IMR-90 (cell line): ENCODE measurements around the gene OR2AK2. TPM values are rescaled to one million over a fixed set of nuclear protein-coding genes. Genes with fewer than 3 reads are reported as not detected.
A peak's percentile ranks its signal among the peaks of the same experiment; 100 is the strongest.

Source experiments
- ATAC-seq: fragments of 200-7000 bp; cut with Tn5 transposase; 2 replicates; pipeline ENCODE4 v1.9.1; 2020; ENCODE audit warnings: low read depth, mild to moderate bottlenecking, moderate library complexity
- BruUV-seq: library from RNA; stranded (reverse); fragments of 400-500 nt; replicated peaks from 2 replicates; lab custom pipeline; 2021; lab: Mats Ljungman, UMichigan
- CTCF ChIA-PET: fragments of 300-600 bp; formaldehyde crosslinking; extraction: SDS; loops from one replicate; lab custom pipeline; 2021; ENCODE audit warnings: antibody characterized with exemption; lab: Yijun Ruan, JAX
- POLR2A ChIA-PET: fragments of 300-600 bp; sonication (Branson Sonifier 250); formaldehyde crosslinking; loops from one replicate; lab custom pipeline; 2022; ENCODE audit warnings: antibody characterized with exemption; ENCODE audit not compliant: unreplicated experiment; lab: Charles Lee
- DNase-seq: peaks from one replicate; pipeline ENCODE4 v3.0.0; 2013
- H2AFZ ChIP-seq: replicated peaks from 2 replicates; pipeline ENCODE3; 2013; ENCODE audit warnings: low read length, mild to moderate bottlenecking; ENCODE audit not compliant: poor library complexity
- H2AK5ac ChIP-seq: 2 replicates; pipeline ENCODE4 v1.6.1; 2013; ENCODE audit warnings: low read depth, low read length, inconsistent platforms
- H2AK9ac ChIP-seq: replicated peaks from 2 replicates; pipeline ENCODE3; 2013; ENCODE audit warnings: mild to moderate bottlenecking, low read depth, low read length, moderate library complexity; ENCODE audit not compliant: poor library complexity
- H2BK120ac ChIP-seq: 2 replicates; pipeline ENCODE4 v1.6.1; 2013; ENCODE audit warnings: low read depth, low read length, inconsistent platforms
- H2BK15ac ChIP-seq: 3 replicates; pipeline ENCODE4 v1.6.1; 2013; ENCODE audit warnings: low read depth, low read length, inconsistent platforms
- H2BK20ac ChIP-seq: 2 replicates; pipeline ENCODE4 v1.6.1; 2013; ENCODE audit warnings: low read depth, mild to moderate bottlenecking, inconsistent platforms, low read length, moderate library complexity
- H2BK5ac ChIP-seq: 2 replicates; pipeline ENCODE4 v1.6.1; 2013; ENCODE audit warnings: mild to moderate bottlenecking, low read depth, low read length, inconsistent platforms; ENCODE audit not compliant: poor library complexity, severe bottlenecking
- H3K14ac ChIP-seq: replicated peaks from 2 replicates; pipeline ENCODE4 v1.6.1; 2013; ENCODE audit warnings: low read depth, low read length, inconsistent platforms
- H3K18ac ChIP-seq: 2 replicates; pipeline ENCODE4 v1.6.1; 2013; ENCODE audit warnings: low read depth, low read length, control low read depth
- H3K23ac ChIP-seq: 2 replicates; pipeline ENCODE4 v1.6.1; 2013; ENCODE audit warnings: low read depth, low read length, inconsistent platforms
- H3K27ac ChIP-seq: 2 replicates; pipeline ENCODE4 v1.5.1; 2013; ENCODE audit warnings: mild to moderate bottlenecking, control low read depth, low read length; ENCODE audit not compliant: insufficient read depth
- H3K27me3 ChIP-seq: 2 replicates; pipeline ENCODE4 v1.6.1; 2013; ENCODE audit warnings: low read length; ENCODE audit not compliant: control insufficient read depth, insufficient read depth
- H3K36me3 ChIP-seq: 2 replicates; pipeline ENCODE4 v1.6.1; 2013; ENCODE audit warnings: low read length, mixed read lengths; ENCODE audit not compliant: control insufficient read depth, insufficient read depth
- H3K4ac ChIP-seq: 2 replicates; pipeline ENCODE4 v1.6.1; 2013; ENCODE audit warnings: low read depth, low read length, inconsistent platforms
- H3K4me1 ChIP-seq: 2 replicates; pipeline ENCODE4 v1.6.1; 2013; ENCODE audit warnings: low read length, mixed read lengths; ENCODE audit not compliant: control insufficient read depth, insufficient read depth
- H3K4me2 ChIP-seq: 2 replicates; pipeline ENCODE4 v1.6.1; 2013; ENCODE audit warnings: low read depth, mild to moderate bottlenecking, control low read depth, low read length, moderate library complexity
- H3K4me3 ChIP-seq: 2 replicates; pipeline ENCODE4 v1.5.1; 2013; ENCODE audit warnings: low read depth, mild to moderate bottlenecking, control low read depth, low read length, moderate library complexity; ENCODE audit not compliant: insufficient read depth
- H3K56ac ChIP-seq: 2 replicates; pipeline ENCODE4 v1.6.1; 2013; ENCODE audit warnings: low read length, inconsistent platforms; ENCODE audit not compliant: insufficient read depth; ENCODE audit errors: extremely low read depth
- H3K79me1 ChIP-seq, 2 experiments: 2 replicates each; pipeline ENCODE4 v1.6.1; 2013; ENCODE audit warnings: low read length in 2 of 2, inconsistent platforms in 1 of 2, low read depth in 1 of 2
- H3K9ac ChIP-seq: 2 replicates; pipeline ENCODE4 v1.6.1; 2013; ENCODE audit warnings: low read depth, low read length, control low read depth
- H3K9me1 ChIP-seq: 2 replicates; pipeline ENCODE4 v1.6.1; 2013; ENCODE audit warnings: low read length, inconsistent platforms; ENCODE audit not compliant: insufficient read depth
- H3K9me3 ChIP-seq: 2 replicates; pipeline ENCODE4 v1.6.1; 2013; ENCODE audit warnings: low read length; ENCODE audit not compliant: control insufficient read depth, insufficient read depth
- H4K20me1 ChIP-seq: 2 replicates; pipeline ENCODE4 v1.6.1; 2013; ENCODE audit warnings: low read length, inconsistent platforms; ENCODE audit not compliant: insufficient read depth
- H4K5ac ChIP-seq: 2 replicates; pipeline ENCODE4 v1.6.1; 2013; ENCODE audit warnings: mild to moderate bottlenecking, low read depth, low read length, control low read depth
- H4K8ac ChIP-seq, 2 experiments: 2 replicates each; pipeline ENCODE4 v1.6.1; 2013; ENCODE audit warnings: low read depth in 2 of 2, low read length in 2 of 2, control low read depth in 1 of 2, inconsistent platforms in 1 of 2
- H4K91ac ChIP-seq: 2 replicates; pipeline ENCODE4 v1.6.1; 2013; ENCODE audit warnings: low read depth, low read length, inconsistent platforms; ENCODE audit not compliant: insufficient read depth
- MAFK ChIP-seq: IDR thresholded peaks from 2 replicates; pipeline ENCODE4 v1.6.1; 2012; ENCODE audit warnings: low read depth, low read length, improper control_type of control experiment
- MAZ ChIP-seq: IDR thresholded peaks from 2 replicates; pipeline ENCODE4 v1.6.1; 2012; ENCODE audit warnings: low read depth, mild to moderate bottlenecking, low read length, improper control_type of control experiment, moderate library complexity, borderline replicate concordance
- WGBS, 2 experiments: methylation state at CpG; one replicate each; pipeline versions ENCODE4 v1.1.5 to v1.1.7; 2013; ENCODE audit warnings: missing lambda C conversion rate in 2 of 2; ENCODE audit not compliant: insufficient read length in 1 of 2; ENCODE audit errors: extremely low coverage in 2 of 2; 5-methylcytosine and 5-hydroxymethylcytosine counted together
- dilution Hi-C: fragments of 300-500 bp; cut with HindIII; formaldehyde crosslinking; loops from one replicate; pipeline ENCODE4 v1.14.3; 2018; ENCODE audit warnings: low sequenced_read_pairs; ENCODE audit not compliant: unreplicated experiment
- in situ Hi-C: fragments of 300-500 bp; cut with MboI; formaldehyde crosslinking; loops from 3 replicates; pipeline ENCODE4 v1.14.3; 2019; ENCODE audit warnings: low sequenced_read_pairs, inconsistent platforms, mixed read lengths
- intact Hi-C: fragments of 100-400 bp; cut with micrococcal nuclease; formaldehyde crosslinking; loops from 2 replicates; pipeline ENCODE4 v1.10.0; 2022
- polyA plus RNA-seq, 3 experiments: library from polyadenylated mRNA; depleted of rRNA; stranded (reverse); fragments of >200 nt; gene quantifications; 2 replicates each; pipeline ENCODE4 v1.2.3, GENCODE V29; 2012; ENCODE audit warnings: low replicate concordance in 1 of 3
- total RNA-seq: library from RNA; depleted of rRNA; stranded (reverse); fragments of >200 nt; gene quantifications from 2 replicates; pipeline ENCODE4 v1.2.3, GENCODE V29; 2012

OR2AK2 gene
- total and polyA plus RNA-seq, 2 of the 4 experiments (the other 2 are of a cell fraction) = not detected

DNA sequence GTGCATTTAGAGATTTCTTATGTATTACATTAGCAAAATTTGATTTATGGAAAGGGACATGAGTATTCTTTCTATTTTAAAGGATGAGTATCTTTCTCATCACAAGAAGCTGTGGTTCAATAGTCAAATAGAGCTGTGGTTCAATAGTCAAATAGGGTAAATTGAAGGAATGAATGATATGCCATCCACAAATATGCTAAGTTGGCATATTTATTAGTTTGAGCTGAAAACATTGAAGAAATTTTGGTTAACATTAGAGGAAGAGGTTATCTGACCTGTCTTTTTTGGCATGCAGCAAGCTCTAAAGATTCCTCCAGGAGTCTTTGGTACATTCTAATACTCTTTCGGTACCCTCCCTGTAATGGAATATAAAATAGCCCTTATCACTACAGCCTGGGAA, 11.6 kb upstream of the OR2AK2 start:
- no peak overlapping the region for H4K8ac ChIP-seq
- no peak overlapping the region for H3K56ac ChIP-seq
- TF ChIP-seq MAFK (peak; percentile 87), MAZ (no peak)
- no peak overlapping the region for H3K4me2 ChIP-seq
- H3K4me3 ChIP-seq = no peak overlapping the region
- no peak overlapping the region for H3K23ac ChIP-seq
- H2BK120ac ChIP-seq = no peak overlapping the region
- no peak overlapping the region for H3K14ac ChIP-seq
- H2AFZ ChIP-seq = no peak overlapping the region
- H3K79me1 ChIP-seq = no peaks in the 10 kb centered on the region
- no peaks in the 10 kb centered on the region for H3K4me1 ChIP-seq
- ATAC-seq (no peak), DNase-seq (no peak)
- intact Hi-C loops = no loop called here
- no peak overlapping the region for H3K18ac ChIP-seq
- no peak overlapping the region for H3K4ac ChIP-seq
- no peaks in the 10 kb centered on the region for H3K9me1 ChIP-seq
- no TSS peak for BruUV-seq
- no peak overlapping the region for H4K5ac ChIP-seq
- H3K27me3 ChIP-seq = no peaks in the 10 kb centered on the region
- no CpG with 5 or more reads among the region's 1 CpG for WGBS, 2 experiments
- H4K91ac ChIP-seq = no peak overlapping the region
- no peak overlapping the region for H2BK5ac ChIP-seq
- no peak overlapping the region for H3K27ac ChIP-seq
- no peaks in the 10 kb centered on the region for H4K20me1 ChIP-seq
- peaks cover 5% of the 10 kb centered on the region; the same call in 1 of the 2 replicates for H3K9me3 ChIP-seq
- in situ Hi-C loops = no loop called here
- H2AK9ac ChIP-seq = no peak overlapping the region
- POLR2A ChIA-PET = no interaction called here
- no peak overlapping the region for H2BK20ac ChIP-seq
- CTCF ChIA-PET = no interaction called here
- no peaks in the 10 kb centered on the region for H3K36me3 ChIP-seq
- no peak overlapping the region for H3K9ac ChIP-seq
- H2AK5ac ChIP-seq = no peak overlapping the region
- dilution Hi-C loops = no loop called here
- no peak overlapping the region for H2BK15ac ChIP-seq
